Measurements from ENCODE around the gene DCST1. TPM values are rescaled to one million over a fixed set of nuclear protein-coding genes. Genes with fewer than 3 reads are reported as not detected.

Gene DCST1
- polyA plus RNA-seq, 3 donors from 2014 or later: not detected

DNA sequence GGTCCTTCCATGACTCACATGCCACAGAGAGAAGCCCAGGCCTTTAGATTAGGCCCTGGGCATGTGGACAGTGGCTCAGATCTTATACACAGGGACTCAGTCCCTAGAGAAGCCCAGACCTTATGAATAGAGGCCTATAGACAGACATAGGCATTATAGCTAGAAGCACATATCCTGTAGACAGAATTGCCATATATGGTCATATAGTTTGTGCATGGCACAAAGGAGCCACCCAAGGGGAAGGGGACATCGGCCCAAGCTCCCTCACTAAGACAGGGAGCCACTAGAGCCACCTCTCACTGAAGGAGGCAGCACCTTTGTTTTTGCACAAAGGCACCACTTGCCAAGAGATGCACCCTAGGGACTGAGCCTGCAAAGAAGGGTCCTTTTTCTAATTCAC lies 42.7 kb downstream of the DCST1 start:
- Mint-ChIP-seq H3K4me3 (no peak overlapping the region), H3K27ac (no peak overlapping the region), H3K4me1 (peaks cover 26 to 28% of the 10 kb centered on the region in 2 donors), H3K27me3 (ENCODE audit: low read depth in 3 of 3) (peaks cover 10 to 24% (median 21%) of the 10 kb centered on the region in 3 donors), H3K36me3 (no peaks in the 10 kb centered on the region), H3K9me3 (no peaks in the 10 kb centered on the region)
- no peak for DNase-seq

DNA sequence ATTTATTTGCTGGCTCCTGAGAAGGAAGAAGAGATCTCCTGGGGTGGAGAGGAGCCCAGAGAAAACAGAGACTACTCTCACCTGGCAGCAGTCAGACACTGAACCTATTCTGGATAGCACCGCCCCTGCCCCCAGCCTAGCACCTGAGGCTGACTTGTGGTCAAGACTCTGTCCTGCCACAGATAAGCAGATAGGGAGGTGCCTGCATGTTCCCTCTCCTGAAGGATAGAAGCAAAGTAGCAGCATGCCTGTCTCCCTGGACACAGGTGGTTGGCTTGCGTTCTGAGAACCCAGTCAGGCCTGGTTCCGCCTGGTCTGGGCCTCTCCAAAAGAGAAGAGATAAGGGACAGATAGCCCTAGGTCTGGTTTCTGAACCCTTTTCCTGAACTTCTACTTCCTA lies 43.7 kb downstream of the DCST1 start:
- DNase-seq: no peak
- H3K27me3 Mint-ChIP-seq (ENCODE audit: low read depth in 3 of 3): peaks cover 14 to 24% (median 23%) of the 10 kb centered on the region in 3 donors
- H3K27ac Mint-ChIP-seq: no peak overlapping the region
- H3K4me3 Mint-ChIP-seq: peak overlapping the region in 3 of 5 donors; percentile 1 to 46 (median 27)
- peaks cover 26% of the 10 kb centered on the region in 2 donors for H3K4me1 Mint-ChIP-seq
- peaks cover 0 to 3% (median 0%) of the 10 kb centered on the region in 6 donors for H3K9me3 Mint-ChIP-seq
- no peaks in the 10 kb centered on the region for H3K36me3 Mint-ChIP-seq

GRCh38 chr1:155077758-155078445 lies 44.3 kb downstream of the DCST1 start:
- DNase-seq: no peak
- Mint-ChIP-seq H3K27me3 (ENCODE audit: low read depth in 3 of 3) (peaks cover 15 to 28% (median 23%) of the 10 kb centered on the region in 3 donors), H3K36me3 (no peaks in the 10 kb centered on the region), H3K4me3 (peak overlapping the region; percentile 34 to 60 (median 55)), H3K27ac (peak overlapping the region in 2 of 6 donors; percentile 10 to 15), H3K9me3 (peaks cover 0 to 3% (median 0%) of the 10 kb centered on the region in 6 donors), H3K4me1 (peaks cover 31 to 32% of the 10 kb centered on the region in 2 donors)

- H3K4me3 Mint-ChIP-seq: peak within 1 kb of the TSS; percentile 72 to 91 (median 82)
- peak; percentile 57 to 61 (median 57) for DNase-seq
- no peaks in the 10 kb centered on the region for H3K36me3 Mint-ChIP-seq
- H3K4me1 Mint-ChIP-seq: peaks cover 32 to 33% of the 10 kb centered on the region in 2 donors
- peaks cover 16 to 31% (median 25%) of the 10 kb centered on the region in 3 donors for H3K27me3 Mint-ChIP-seq (ENCODE audit: low read depth in 3 of 3)
- peaks cover 0 to 3% (median 0%) of the 10 kb centered on the region in 6 donors for H3K9me3 Mint-ChIP-seq
- H3K27ac Mint-ChIP-seq: peak within 1 kb of the TSS; percentile 10 to 80 (median 38)
These were observed 45.0 kb downstream of the DCST1 start, which contains the start of gene EFNA3 for GRCh38 chr1:155078469-155079209. Gene EFNA3, plus strand, starts transcription at chr1:155078837. Its CDS starts 105 bp downstream, at chr1:155078942.

- H3K4me1 Mint-ChIP-seq: peaks cover 34 to 39% of the 10 kb centered on the region in 2 donors
- no peak for DNase-seq
These were observed 45.5 kb downstream of the DCST1 start for GRCh38 chr1:155079210-155079486.

GRCh38 chr1:155079487-155080311 lies 46.1 kb downstream of the DCST1 start:
- peak overlapping the region; percentile 72 to 91 (median 82) for H3K4me3 Mint-ChIP-seq
- peak in 1 of 3 donors; percentile 24 for DNase-seq
- peaks cover 21 to 42% (median 35%) of the 10 kb centered on the region in 3 donors for H3K27me3 Mint-ChIP-seq (ENCODE audit: low read depth in 3 of 3)
- H3K36me3 Mint-ChIP-seq: no peaks in the 10 kb centered on the region
- peaks cover 40 to 44% of the 10 kb centered on the region in 2 donors for H3K4me1 Mint-ChIP-seq
- H3K27ac Mint-ChIP-seq: peak overlapping the region in 4 of 6 donors; percentile 25 to 80 (median 64)
- H3K9me3 Mint-ChIP-seq: peaks cover 0 to 3% (median 0%) of the 10 kb centered on the region in 6 donors

More at GRCh38 chr1:155079210-155079486, 45.5 kb downstream of the DCST1 start:
- no peaks in the 10 kb centered on the region for H3K36me3 Mint-ChIP-seq
- peaks cover 0 to 3% (median 0%) of the 10 kb centered on the region in 6 donors for H3K9me3 Mint-ChIP-seq
- peak overlapping the region in 1 of 6 donors; percentile 50 for H3K27ac Mint-ChIP-seq
- H3K27me3 Mint-ChIP-seq (ENCODE audit: low read depth in 3 of 3): peaks cover 21 to 36% (median 30%) of the 10 kb centered on the region in 3 donors
- peak overlapping the region; percentile 72 to 91 (median 82) for H3K4me3 Mint-ChIP-seq

- peaks cover 21 to 46% (median 36%) of the 10 kb centered on the region in 3 donors for H3K27me3 Mint-ChIP-seq (ENCODE audit: low read depth in 3 of 3)
- H3K36me3 Mint-ChIP-seq: no peaks in the 10 kb centered on the region
- H3K9me3 Mint-ChIP-seq: peaks cover 0 to 3% (median 0%) of the 10 kb centered on the region in 6 donors
- peaks cover 46 to 53% of the 10 kb centered on the region in 2 donors for H3K4me1 Mint-ChIP-seq
- peak overlapping the region in 4 of 5 donors; percentile 64 to 87 (median 77) for H3K4me3 Mint-ChIP-seq
- DNase-seq: no peak
- H3K27ac Mint-ChIP-seq: no peak overlapping the region
These were observed 46.9 kb downstream of the DCST1 start for GRCh38 chr1:155080312-155081228.

DNA sequence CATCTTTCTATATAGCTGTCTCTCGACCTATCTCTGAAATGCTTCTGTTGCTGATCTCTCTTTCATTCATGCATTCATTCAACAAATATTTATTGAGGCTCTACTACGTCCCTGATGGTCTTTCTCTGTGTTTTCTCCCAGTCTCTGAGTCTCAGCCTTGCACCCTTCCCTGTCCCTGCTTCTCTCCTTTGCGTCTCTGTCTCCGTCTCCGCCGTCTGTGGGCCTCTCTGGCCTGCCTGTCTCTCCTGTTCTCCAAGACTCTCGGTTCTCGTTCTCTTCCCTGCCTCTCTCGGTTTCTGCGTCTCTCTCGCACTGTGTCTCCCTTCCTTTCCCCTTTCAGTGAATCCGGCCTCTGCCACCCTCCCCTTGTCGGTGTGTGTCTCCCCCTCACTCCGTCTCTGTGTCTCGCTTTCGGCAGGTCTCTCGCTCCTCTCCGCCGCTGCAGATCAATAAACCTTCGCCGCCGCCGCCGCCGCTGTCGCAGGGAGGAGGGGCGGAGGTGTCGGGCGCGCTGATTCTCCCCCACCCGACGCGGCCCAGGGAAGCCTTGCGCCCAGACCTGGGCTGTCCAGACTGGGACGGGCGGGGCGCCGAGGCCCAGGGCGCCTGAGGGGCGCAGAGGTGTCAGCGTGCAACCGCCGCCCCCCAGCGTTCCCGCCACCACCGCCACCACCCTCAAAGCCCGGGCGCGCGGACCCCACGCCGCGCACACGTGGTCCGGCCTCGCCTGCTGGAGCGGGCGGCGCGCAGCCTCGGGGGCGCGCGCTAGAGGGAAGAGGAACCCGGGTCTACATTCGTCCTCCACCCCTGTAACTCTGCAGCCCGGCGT lies 48.1 kb downstream of the DCST1 start:
- H3K27me3 Mint-ChIP-seq (ENCODE audit: low read depth in 3 of 3): peaks cover 22 to 49% (median 35%) of the 10 kb centered on the region in 3 donors
- H3K27ac Mint-ChIP-seq: peak overlapping the region in 2 of 6 donors; percentile 2 to 21
- H3K9me3 Mint-ChIP-seq: peaks cover 0 to 3% (median 0%) of the 10 kb centered on the region in 6 donors
- no peaks in the 10 kb centered on the region for H3K36me3 Mint-ChIP-seq
- H3K4me3 Mint-ChIP-seq: peak overlapping the region; percentile 64 to 87 (median 81)
- no peak for DNase-seq
- peaks cover 49 to 54% of the 10 kb centered on the region in 2 donors for H3K4me1 Mint-ChIP-seq

- Mint-ChIP-seq H3K27me3 (ENCODE audit: low read depth in 3 of 3) (peaks cover 24 to 49% (median 36%) of the 10 kb centered on the region in 3 donors), H3K27ac (no peak overlapping the region), H3K4me3 (peak overlapping the region in 4 of 5 donors; percentile 17 to 69 (median 45)), H3K9me3 (peaks cover 0 to 3% (median 0%) of the 10 kb centered on the region in 6 donors), H3K4me1 (peaks cover 49 to 54% of the 10 kb centered on the region in 2 donors), H3K36me3 (no peaks in the 10 kb centered on the region)
- no peak for DNase-seq
These were observed 48.9 kb downstream of the DCST1 start for GRCh38 chr1:155082301-155083051.

DNA sequence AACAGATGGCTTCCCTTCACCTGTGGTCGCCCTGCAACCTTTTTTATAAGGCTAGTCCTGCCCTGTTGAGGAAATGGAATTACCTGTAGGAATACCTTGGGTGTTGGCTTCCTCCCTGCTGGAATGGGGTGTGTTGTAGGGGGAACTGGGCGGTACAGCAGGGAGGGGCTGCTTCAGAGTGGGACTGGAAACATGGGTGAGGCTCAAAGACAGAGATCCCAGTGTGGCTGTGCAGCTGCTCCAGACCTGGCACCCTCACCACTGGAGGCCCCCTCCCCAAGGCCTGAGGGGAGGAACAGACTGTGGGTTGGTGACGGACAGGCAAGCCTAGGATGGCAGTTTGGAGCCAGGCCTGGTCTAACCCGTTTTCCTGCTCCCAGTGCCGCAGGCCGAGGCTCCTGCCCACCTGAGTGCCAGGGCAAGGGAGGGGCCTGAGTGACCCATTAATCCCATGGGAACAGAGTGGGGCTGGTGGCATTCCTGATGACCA lies 49.5 kb downstream of the DCST1 start:
- no peak overlapping the region for H3K27ac Mint-ChIP-seq
- H3K27me3 Mint-ChIP-seq (ENCODE audit: low read depth in 3 of 3): peaks cover 25 to 49% (median 34%) of the 10 kb centered on the region in 3 donors
- no peak for DNase-seq
- H3K4me3 Mint-ChIP-seq: peak overlapping the region in 1 of 5 donors; percentile 21
- H3K4me1 Mint-ChIP-seq: peaks cover 48 to 54% of the 10 kb centered on the region in 2 donors
- no peaks in the 10 kb centered on the region for H3K36me3 Mint-ChIP-seq
- peaks cover 0 to 3% (median 0%) of the 10 kb centered on the region in 6 donors for H3K9me3 Mint-ChIP-seq
